ENCODE results near the gene AGER. TPM values are rescaled to one million over a fixed set of nuclear protein-coding genes. Genes with fewer than 3 reads are reported as not detected.

AGER gene
- total RNA-seq, 3 donors from 2014 or later, result 5.3 to 8.1 (median 6.3) TPM

GRCh38 chr6:32220021-32220420 is 36.0 kb upstream of the AGER start:
- ATAC-seq, result no peak
- TF ChIP-seq, protein P1, sequence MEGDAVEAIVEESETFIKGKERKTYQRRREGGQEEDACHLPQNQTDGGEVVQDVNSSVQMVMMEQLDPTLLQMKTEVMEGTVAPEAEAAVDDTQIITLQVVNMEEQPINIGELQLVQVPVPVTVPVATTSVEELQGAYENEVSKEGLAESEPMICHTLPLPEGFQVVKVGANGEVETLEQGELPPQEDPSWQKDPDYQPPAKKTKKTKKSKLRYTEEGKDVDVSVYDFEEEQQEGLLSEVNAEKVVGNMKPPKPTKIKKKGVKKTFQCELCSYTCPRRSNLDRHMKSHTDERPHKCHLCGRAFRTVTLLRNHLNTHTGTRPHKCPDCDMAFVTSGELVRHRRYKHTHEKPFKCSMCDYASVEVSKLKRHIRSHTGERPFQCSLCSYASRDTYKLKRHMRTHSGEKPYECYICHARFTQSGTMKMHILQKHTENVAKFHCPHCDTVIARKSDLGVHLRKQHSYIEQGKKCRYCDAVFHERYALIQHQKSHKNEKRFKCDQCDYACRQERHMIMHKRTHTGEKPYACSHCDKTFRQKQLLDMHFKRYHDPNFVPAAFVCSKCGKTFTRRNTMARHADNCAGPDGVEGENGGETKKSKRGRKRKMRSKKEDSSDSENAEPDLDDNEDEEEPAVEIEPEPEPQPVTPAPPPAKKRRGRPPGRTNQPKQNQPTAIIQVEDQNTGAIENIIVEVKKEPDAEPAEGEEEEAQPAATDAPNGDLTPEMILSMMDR (IDR thresholded peaks at IDR 0.05), result no peak
- intact Hi-C loops (cut with DNase I, micrococcal nuclease), result no loop called here
- DNase-seq, result no peak
- Histone ChIP-seq H3K4me3 (no peak overlapping the region), H3K4me1 (ENCODE audit: low read depth) (no peaks in the 10 kb centered on the region), H3K9me3 (no peaks in the 10 kb centered on the region), H3K36me3 (ENCODE audit: low read depth) (no peaks in the 10 kb centered on the region)

DNA sequence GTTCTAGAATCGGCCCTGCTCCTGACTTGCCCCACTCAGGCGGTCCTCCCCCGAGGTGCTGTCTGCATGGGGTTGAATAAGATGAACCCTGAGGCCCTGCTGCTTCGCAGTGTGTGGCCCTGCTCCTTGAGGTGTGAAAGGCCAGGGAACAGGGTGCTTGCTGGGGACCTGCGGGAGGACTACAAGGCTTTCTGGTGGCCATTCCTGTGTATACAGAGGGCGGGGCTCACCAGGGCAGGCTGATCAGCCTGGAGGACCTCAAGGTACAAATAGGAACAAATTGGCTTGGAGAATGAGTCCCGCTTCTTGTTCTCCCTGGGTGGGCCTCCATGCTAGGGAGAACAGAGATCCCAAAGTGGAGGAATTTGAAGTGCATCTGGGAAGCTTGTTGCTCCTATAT is 34.1 kb upstream of the AGER start:
- ATAC-seq (no peak), DNase-seq (no peak)
- intact Hi-C loops (cut with DNase I, micrococcal nuclease), result no loop called here
- H3K9me3 ChIP-seq, result no peaks in the 10 kb centered on the region
- H3K36me3 ChIP-seq (ENCODE audit: low read depth), result no peaks in the 10 kb centered on the region
- H3K4me3 ChIP-seq, result no peak overlapping the region
- no peaks in the 10 kb centered on the region for H3K4me1 ChIP-seq (ENCODE audit: low read depth)
- TF ChIP-seq, protein P1 (IDR thresholded peaks at IDR 0.05), result no peak

DNA sequence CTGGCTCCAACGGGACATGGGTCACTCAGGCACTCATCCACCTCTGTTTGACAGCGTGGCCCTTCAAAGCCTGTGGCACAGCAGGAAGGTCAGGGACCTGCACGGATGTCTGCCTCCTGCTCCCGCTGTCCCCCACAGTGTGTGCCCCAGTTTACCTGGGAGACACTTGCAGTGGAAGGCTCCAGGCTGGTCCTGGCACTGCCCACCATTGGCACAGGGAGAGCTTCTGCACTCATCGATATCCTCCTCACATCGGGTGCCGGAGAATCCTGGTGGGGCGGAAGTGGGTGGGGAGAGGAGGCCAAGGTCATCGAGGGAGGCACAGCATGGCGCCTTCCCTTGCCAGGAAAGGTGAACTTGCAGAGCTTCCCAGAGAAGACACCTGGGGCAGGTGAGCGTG is 32.9 kb upstream of the AGER start:
- Histone ChIP-seq H3K36me3 (ENCODE audit: low read depth) (no peaks in the 10 kb centered on the region), H3K4me1 (ENCODE audit: low read depth) (no peaks in the 10 kb centered on the region), H3K4me3 (no peak overlapping the region), H3K9me3 (no peaks in the 10 kb centered on the region)
- ATAC-seq (no peak), DNase-seq (no peak)
- intact Hi-C loops (cut with DNase I, micrococcal nuclease), result no loop called here
- TF ChIP-seq, protein P1 (IDR thresholded peaks at IDR 0.05), result no peak

DNA sequence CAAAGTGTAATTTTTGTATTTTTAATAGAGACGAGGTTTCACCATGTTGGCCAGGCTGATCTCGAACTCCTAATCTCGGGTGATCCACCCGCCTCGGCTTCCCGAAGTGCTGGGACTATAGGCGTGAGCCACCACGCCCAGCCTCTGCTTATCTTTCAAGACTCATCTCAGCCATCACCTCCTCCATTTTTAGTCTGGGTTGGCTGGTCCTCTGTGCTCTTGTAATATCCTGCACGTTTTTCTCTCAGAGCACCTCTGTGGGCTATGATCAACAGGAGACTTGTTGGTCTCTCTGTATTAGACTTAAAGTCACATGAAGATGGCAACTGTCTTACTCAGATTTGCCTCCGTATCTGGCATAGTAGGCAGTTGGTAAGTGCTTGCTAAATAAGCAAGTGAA is 32.2 kb upstream of the AGER start:
- no peak for DNase-seq

DNA sequence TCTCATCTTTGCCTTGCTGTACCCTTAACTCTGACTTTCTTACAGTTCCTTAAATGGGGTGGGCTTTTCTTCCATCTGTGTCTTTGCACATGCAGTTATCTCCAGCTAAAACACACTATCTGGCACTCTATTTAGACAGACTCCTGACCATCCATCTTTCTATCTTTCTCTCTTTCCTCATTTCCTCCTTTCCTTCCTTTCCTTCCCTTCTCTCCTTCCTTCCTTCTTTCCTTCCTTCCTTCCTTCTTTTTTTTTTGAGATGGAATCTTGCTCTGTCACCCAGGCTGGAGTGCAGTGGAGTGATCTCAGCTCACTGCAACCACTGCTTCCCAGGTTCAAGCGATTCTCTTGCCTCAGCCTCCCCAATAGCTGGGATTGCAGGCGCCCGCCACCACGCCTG is 31.6 kb upstream of the AGER start:
- Histone ChIP-seq H3K4me3 (no peak overlapping the region), H3K9me3 (no peaks in the 10 kb centered on the region), H3K4me1 (ENCODE audit: low read depth) (no peaks in the 10 kb centered on the region), H3K36me3 (ENCODE audit: low read depth) (no peaks in the 10 kb centered on the region)
- intact Hi-C loops (cut with DNase I, micrococcal nuclease), result no loop called here
- DNase-seq, result no peak
- TF ChIP-seq, protein P1 (IDR thresholded peaks at IDR 0.05), result no peak
- ATAC-seq, result no peak

More for the DNA sequence above, 32.2 kb upstream of the AGER start:
- Histone ChIP-seq H3K4me1 (ENCODE audit: low read depth) (no peaks in the 10 kb centered on the region), H3K9me3 (no peaks in the 10 kb centered on the region), H3K36me3 (ENCODE audit: low read depth) (no peaks in the 10 kb centered on the region), H3K4me3 (no peak overlapping the region)
- ATAC-seq, result no peak
- intact Hi-C loops (cut with DNase I, micrococcal nuclease), result no loop called here
- TF ChIP-seq, protein P1 (IDR thresholded peaks at IDR 0.05), result no peak

GRCh38 chr6:32214126-32214525 is 30.1 kb upstream of the AGER start:
- intact Hi-C loops (cut with DNase I, micrococcal nuclease), result no loop called here
- ATAC-seq, result no peak
- TF ChIP-seq, protein P1 (IDR thresholded peaks at IDR 0.05), result no peak
- H3K4me1 ChIP-seq (ENCODE audit: low read depth), result no peaks in the 10 kb centered on the region
- H3K36me3 ChIP-seq (ENCODE audit: low read depth), result no peaks in the 10 kb centered on the region
- H3K4me3 ChIP-seq, result no peak overlapping the region
- no peaks in the 10 kb centered on the region for H3K9me3 ChIP-seq
- no peak for DNase-seq
